Keratinocyte (primary cell): ENCODE measurements around the gene TRAF3IP1.
"Not testable (repeated sequence)": the region's sequence is repeated elsewhere in the genome, so short reads cannot be mapped to it uniquely, and the experiment has no call there.

Experiments
- EZH2 ChIP-seq: IDR thresholded peaks from one replicate; pipeline ENCODE4 v1.6.1; 2012; ENCODE audit warnings: inconsistent platforms, mild to moderate bottlenecking, low read length, moderate library complexity
- TF ChIP-seq, protein P1 (sequence below), 3 experiments: IDR thresholded peaks in 1 of 3; conservative IDR thresholded peaks in 1 of 3; optimal IDR thresholded peaks in 1 of 3; 2 replicates in 2 of 3; 3 replicates in 1 of 3; pipeline versions ENCODE3 to v1.5.1; 2011; ENCODE audit warnings: low read length in 3 of 3, mild to moderate bottlenecking in 3 of 3, moderate library complexity in 2 of 3, control low read depth in 1 of 3, inconsistent platforms in 1 of 3; ENCODE audit not compliant: insufficient read depth in 2 of 3; ENCODE audit errors: extremely low read depth in 1 of 3

DNA sequence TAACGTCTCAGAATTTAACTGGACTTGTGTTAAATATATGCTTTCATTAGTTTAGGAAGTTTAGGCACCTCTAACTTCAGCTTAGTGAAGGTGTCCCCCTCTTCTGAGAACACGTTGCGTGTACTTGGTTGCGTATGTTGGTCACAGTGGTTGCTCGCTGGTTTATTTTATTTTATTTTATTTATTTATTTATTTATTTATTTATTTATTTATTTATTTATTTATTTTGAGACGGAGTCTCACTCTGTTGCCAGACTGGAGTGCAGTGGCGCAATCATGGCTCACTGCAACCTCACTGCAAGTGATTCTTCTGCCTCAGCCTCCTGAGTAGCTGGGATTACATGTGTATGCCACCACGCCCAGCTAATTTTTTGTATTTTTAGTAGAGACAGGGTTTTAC, 15.3 kb downstream of the TRAF3IP1 start:
- TF ChIP-seq, protein P1, sequence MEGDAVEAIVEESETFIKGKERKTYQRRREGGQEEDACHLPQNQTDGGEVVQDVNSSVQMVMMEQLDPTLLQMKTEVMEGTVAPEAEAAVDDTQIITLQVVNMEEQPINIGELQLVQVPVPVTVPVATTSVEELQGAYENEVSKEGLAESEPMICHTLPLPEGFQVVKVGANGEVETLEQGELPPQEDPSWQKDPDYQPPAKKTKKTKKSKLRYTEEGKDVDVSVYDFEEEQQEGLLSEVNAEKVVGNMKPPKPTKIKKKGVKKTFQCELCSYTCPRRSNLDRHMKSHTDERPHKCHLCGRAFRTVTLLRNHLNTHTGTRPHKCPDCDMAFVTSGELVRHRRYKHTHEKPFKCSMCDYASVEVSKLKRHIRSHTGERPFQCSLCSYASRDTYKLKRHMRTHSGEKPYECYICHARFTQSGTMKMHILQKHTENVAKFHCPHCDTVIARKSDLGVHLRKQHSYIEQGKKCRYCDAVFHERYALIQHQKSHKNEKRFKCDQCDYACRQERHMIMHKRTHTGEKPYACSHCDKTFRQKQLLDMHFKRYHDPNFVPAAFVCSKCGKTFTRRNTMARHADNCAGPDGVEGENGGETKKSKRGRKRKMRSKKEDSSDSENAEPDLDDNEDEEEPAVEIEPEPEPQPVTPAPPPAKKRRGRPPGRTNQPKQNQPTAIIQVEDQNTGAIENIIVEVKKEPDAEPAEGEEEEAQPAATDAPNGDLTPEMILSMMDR (optimal IDR thresholded peaks at IDR 0.05 in 1 of 3, IDR thresholded peaks at IDR 0.05 in 1 of 3, conservative IDR thresholded peaks at IDR 0.05 in 1 of 3; ENCODE audit: extremely low read depth in 1 of 3, insufficient read depth in 2 of 3, low read length in 3 of 3), result not testable (repeated sequence)
- not testable (repeated sequence) for TF ChIP-seq EZH2
